ENCODE results near the gene PRRC2B.
"Not testable (repeated sequence)": the region's sequence is repeated elsewhere in the genome, so short reads cannot be mapped to it uniquely, and the experiment has no call there.

PRRC2B gene

GRCh38 chr9:131468031-131468430, 74.1 kb downstream of the PRRC2B start:
- H3K27ac ChIP-seq = peak overlapping the region; percentile 64
- TF ChIP-seq CTCF (conservative IDR thresholded peaks at IDR 0.05) = no peak

- H3K27ac ChIP-seq = peak overlapping the region; percentile 64
- TF ChIP-seq CTCF (conservative IDR thresholded peaks at IDR 0.05) = no peak
These were observed 75.5 kb downstream of the PRRC2B start for GRCh38 chr9:131469356-131469755.

- H3K27ac ChIP-seq = peak overlapping the region; percentile 64
- no peak for TF ChIP-seq CTCF (conservative IDR thresholded peaks at IDR 0.05)
These were observed 76.1 kb downstream of the PRRC2B start for GRCh38 chr9:131469951-131470350.

- no peak for TF ChIP-seq CTCF (conservative IDR thresholded peaks at IDR 0.05)
- peak overlapping the region; percentile 64 for H3K27ac ChIP-seq
These were observed 76.7 kb downstream of the PRRC2B start for GRCh38 chr9:131470581-131470991.

- not testable (repeated sequence) for H3K27ac ChIP-seq
These were observed 78.2 kb downstream of the PRRC2B start for GRCh38 chr9:131472085-131472484.

- TF ChIP-seq CTCF (conservative IDR thresholded peaks at IDR 0.05) = no peak
- no peak overlapping the region for H3K27ac ChIP-seq
These were observed 79.5 kb downstream of the PRRC2B start for GRCh38 chr9:131473198-131473885.

GRCh38 chr9:131473891-131474290, 80.0 kb downstream of the PRRC2B start:
- no peak overlapping the region for H3K27ac ChIP-seq
- TF ChIP-seq CTCF (conservative IDR thresholded peaks at IDR 0.05) = no peak

GRCh38 chr9:131474711-131475110, 80.8 kb downstream of the PRRC2B start:
- TF ChIP-seq CTCF (conservative IDR thresholded peaks at IDR 0.05) = no peak

More at GRCh38 chr9:131474711-131475110, 80.8 kb downstream of the PRRC2B start:
- no peak overlapping the region for H3K27ac ChIP-seq
